Body of pancreas (tissue), 4 donors: ENCODE measurements around the gene COLEC11.

Experiments used
- POLR2A ChIP-seq, 3 donors: fragments of 450-650 bp; IDR thresholded peaks; one replicate each; pipeline ENCODE4 v1.6.1; 2016; ENCODE audit warnings: antibody characterized with exemption in 3 of 3, mild to moderate bottlenecking in 2 of 3
- TF ChIP-seq, protein P1 (sequence below), 7 experiments: fragments of 450-650 bp in 4 of 7; fragments of 200-600 bp in 3 of 7; sonication (generic) in 3 of 7; IDR thresholded peaks; one replicate each; pipeline ENCODE4 v1.5.1; 2016 to 2019; ENCODE audit warnings: antibody characterized with exemption in 7 of 7

- TF ChIP-seq, protein P1, sequence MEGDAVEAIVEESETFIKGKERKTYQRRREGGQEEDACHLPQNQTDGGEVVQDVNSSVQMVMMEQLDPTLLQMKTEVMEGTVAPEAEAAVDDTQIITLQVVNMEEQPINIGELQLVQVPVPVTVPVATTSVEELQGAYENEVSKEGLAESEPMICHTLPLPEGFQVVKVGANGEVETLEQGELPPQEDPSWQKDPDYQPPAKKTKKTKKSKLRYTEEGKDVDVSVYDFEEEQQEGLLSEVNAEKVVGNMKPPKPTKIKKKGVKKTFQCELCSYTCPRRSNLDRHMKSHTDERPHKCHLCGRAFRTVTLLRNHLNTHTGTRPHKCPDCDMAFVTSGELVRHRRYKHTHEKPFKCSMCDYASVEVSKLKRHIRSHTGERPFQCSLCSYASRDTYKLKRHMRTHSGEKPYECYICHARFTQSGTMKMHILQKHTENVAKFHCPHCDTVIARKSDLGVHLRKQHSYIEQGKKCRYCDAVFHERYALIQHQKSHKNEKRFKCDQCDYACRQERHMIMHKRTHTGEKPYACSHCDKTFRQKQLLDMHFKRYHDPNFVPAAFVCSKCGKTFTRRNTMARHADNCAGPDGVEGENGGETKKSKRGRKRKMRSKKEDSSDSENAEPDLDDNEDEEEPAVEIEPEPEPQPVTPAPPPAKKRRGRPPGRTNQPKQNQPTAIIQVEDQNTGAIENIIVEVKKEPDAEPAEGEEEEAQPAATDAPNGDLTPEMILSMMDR (IDR thresholded peaks at IDR 0.05) = no peak
- no peak for TF ChIP-seq POLR2A (IDR thresholded peaks at IDR 0.05)
These were observed 87.9 kb downstream of the COLEC11 start for GRCh38 chr2:3682811-3683210.
